Activated CD4-positive, alpha-beta T cell treated with anti-CD3 and anti-CD28 coated beads for 36 hours (primary cell): ENCODE data around the gene CLASP1. TPM values are rescaled to one million over a fixed set of nuclear protein-coding genes. Genes with fewer than 3 reads are reported as not detected.

ENCODE experiments used
- ATAC-seq: fragments of 200-7000 bp; cut with Tn5 transposase; one replicate; pipeline ENCODE4 v1.10.0; 2021; ENCODE audit warnings: mild to moderate bottlenecking, moderate library complexity
- CTCF ChIA-PET: fragments of 350-600 bp; sonication (Branson Sonifier 250); formaldehyde crosslinking; loops from one replicate; lab custom pipeline; 2021; ENCODE audit warnings: antibody characterized with exemption; lab: Charles Lee
- POLR2A ChIA-PET: fragments of 350-600 bp; sonication (Branson Sonifier 250); formaldehyde crosslinking; loops from one replicate; lab custom pipeline; 2021; ENCODE audit warnings: antibody characterized with exemption, inconsistent platforms; lab: Charles Lee
- DNase-seq: peaks from one replicate; pipeline ENCODE4 v3.0.0-alpha.2; 2020
- H3K27ac Mint-ChIP-seq: one replicate; pipeline ENCODE4 v1.8.0; 2021; ENCODE audit warnings: mixed read lengths
- H3K27me3 Mint-ChIP-seq: one replicate; pipeline ENCODE4 v1.8.0; 2021; ENCODE audit warnings: mixed read lengths
- H3K36me3 Mint-ChIP-seq: one replicate; pipeline ENCODE4 v1.8.0; 2021; ENCODE audit warnings: low read depth, mixed read lengths
- H3K4me1 Mint-ChIP-seq: one replicate; pipeline ENCODE4 v1.8.0; 2021; ENCODE audit warnings: mixed read lengths
- H3K4me3 Mint-ChIP-seq: one replicate; pipeline ENCODE4 v1.8.0; 2021; ENCODE audit warnings: mild to moderate bottlenecking, moderate library complexity, mixed read lengths
- H3K9me3 Mint-ChIP-seq: one replicate; pipeline ENCODE4 v1.8.0; 2021; ENCODE audit warnings: low read depth, mixed read lengths
- intact Hi-C, 2 experiments: fragments of 100-400 bp; cut with DNase I in 1 of 2; cut with micrococcal nuclease in 1 of 2; formaldehyde crosslinking; loops; one replicate each; pipeline versions ENCODE4 v1.14.2 to v1.15.1; 2022 to 2024; cut with DNase I, micrococcal nuclease
- total RNA-seq, 2 experiments: library from RNA; stranded (reverse); gene quantifications; one replicate each; pipeline ENCODE4 v1.2.3, GENCODE V29; 2021

Gene CLASP1
- total RNA-seq, 2 experiments from 2014 or later: 56.8 to 75.6 TPM

DNA sequence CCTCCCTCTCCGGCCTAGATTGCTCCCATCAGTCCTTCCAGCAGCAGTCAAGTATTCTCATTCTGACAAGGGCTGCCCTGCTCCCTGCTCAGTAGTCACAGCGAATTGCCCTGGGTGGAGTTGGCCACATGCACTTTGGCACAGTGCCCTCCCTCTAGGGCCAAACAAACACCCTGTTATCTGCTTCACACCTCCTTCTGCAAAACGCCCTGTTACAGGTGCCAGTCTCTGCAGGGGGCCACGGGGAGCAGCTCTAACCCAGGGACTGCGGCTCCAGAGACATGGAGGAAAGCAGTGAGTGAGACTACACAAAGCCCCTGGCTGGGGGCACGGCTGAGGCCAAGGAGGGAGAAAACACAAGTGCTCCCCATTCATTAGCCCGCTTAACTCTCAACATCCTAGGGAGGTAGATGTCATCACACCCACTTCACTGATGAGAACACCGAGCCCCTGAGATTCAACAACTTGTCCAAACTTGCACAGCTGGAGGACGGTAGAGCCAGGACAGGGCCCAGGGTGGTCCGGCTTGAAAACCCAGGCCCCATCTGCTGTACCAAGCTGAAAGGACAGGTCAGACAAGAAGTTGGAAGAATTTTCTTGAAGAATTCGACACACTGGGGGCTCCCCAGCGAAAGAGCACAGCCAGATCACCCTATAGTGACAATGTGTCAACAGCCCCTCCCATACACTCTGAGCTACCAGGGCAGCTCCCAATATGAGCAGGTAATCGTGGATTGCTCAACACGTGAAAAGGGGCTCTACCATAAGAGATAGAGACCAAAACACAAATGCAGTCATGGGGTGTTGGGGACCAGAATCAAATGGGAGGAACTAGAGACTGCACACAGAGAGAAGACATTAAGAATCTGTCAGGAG, 355.6 kb downstream of the CLASP1 start:
- ATAC-seq: no peak
- no peaks in the 10 kb centered on the region for H3K9me3 Mint-ChIP-seq
- H3K36me3 Mint-ChIP-seq: no peaks in the 10 kb centered on the region
- H3K4me3 Mint-ChIP-seq: no peak overlapping the region
- POLR2A ChIA-PET: no interaction called here
- DNase-seq: no peak
- no peaks in the 10 kb centered on the region for H3K4me1 Mint-ChIP-seq
- no peaks in the 10 kb centered on the region for H3K27me3 Mint-ChIP-seq
- CTCF ChIA-PET: no interaction called here
- no peak overlapping the region for H3K27ac Mint-ChIP-seq
- intact Hi-C loops: no loop called here

DNA sequence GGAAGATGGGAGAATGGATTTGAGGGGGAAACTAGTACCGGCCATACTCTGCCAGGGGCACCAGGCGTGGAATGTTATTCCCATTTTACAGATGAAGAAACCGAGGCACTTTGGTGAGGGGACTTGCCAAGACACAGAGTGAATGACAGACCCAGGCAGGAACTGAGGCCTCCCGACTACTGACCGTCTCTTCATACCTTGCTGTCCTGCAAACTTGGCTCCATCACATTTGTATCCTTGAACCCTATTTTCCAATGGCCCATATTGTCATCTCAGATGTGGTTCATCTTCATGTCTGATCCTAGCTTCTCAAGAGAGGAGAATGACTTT, 358.0 kb downstream of the CLASP1 start:
- DNase-seq: no peak
- intact Hi-C loops: no loop called here
- H3K36me3 Mint-ChIP-seq: no peaks in the 10 kb centered on the region
- ATAC-seq: no peak
- H3K27me3 Mint-ChIP-seq: peaks cover 11% of the 10 kb centered on the region
- H3K27ac Mint-ChIP-seq: no peak overlapping the region
- no peaks in the 10 kb centered on the region for H3K4me1 Mint-ChIP-seq
- ChIA-PET CTCF (interaction anchor here (0.5 kb wide), 1 partner anchor 31 kb away, joined by 3 read pairs; no protein-coding TSS in a partner anchor), POLR2A (no interaction called here)
- no peaks in the 10 kb centered on the region for H3K9me3 Mint-ChIP-seq
- no peak overlapping the region for H3K4me3 Mint-ChIP-seq

GRCh38 chr2:121289271-121289670, 360.0 kb downstream of the CLASP1 start:
- no peak for DNase-seq
- CTCF ChIA-PET: interaction anchor here (0.5 kb wide), 1 partner anchor 1792 kb away, joined by 3 read pairs; no protein-coding TSS in a partner anchor
- no peaks in the 10 kb centered on the region for H3K9me3 Mint-ChIP-seq
- H3K4me1 Mint-ChIP-seq: peaks cover 4% of the 10 kb centered on the region
- no peaks in the 10 kb centered on the region for H3K36me3 Mint-ChIP-seq
- intact Hi-C loops: no loop called here
- H3K27me3 Mint-ChIP-seq: peaks cover 20% of the 10 kb centered on the region
- H3K27ac Mint-ChIP-seq: no peak overlapping the region
- ATAC-seq: no peak
- POLR2A ChIA-PET: no interaction called here
- no peak overlapping the region for H3K4me3 Mint-ChIP-seq

GRCh38 chr2:121288454-121289231, 360.6 kb downstream of the CLASP1 start:
- DNase-seq: no peak
- no peak for ATAC-seq
- H3K27me3 Mint-ChIP-seq: peaks cover 26% of the 10 kb centered on the region
- H3K36me3 Mint-ChIP-seq: no peaks in the 10 kb centered on the region
- H3K4me1 Mint-ChIP-seq: peaks cover 7% of the 10 kb centered on the region
- ChIA-PET CTCF (interaction anchor here (0.5 kb wide), 1 partner anchor 1791 kb away, joined by 3 read pairs; no protein-coding TSS in a partner anchor), POLR2A (no interaction called here)
- intact Hi-C loops: no loop called here
- no peak overlapping the region for H3K27ac Mint-ChIP-seq
- no peaks in the 10 kb centered on the region for H3K9me3 Mint-ChIP-seq
- H3K4me3 Mint-ChIP-seq: no peak overlapping the region

- ATAC-seq (no peak), DNase-seq (no peak)
- POLR2A ChIA-PET: no interaction called here
- peaks cover 7% of the 10 kb centered on the region for H3K4me1 Mint-ChIP-seq
- intact Hi-C loops: no loop called here
- no peak overlapping the region for H3K4me3 Mint-ChIP-seq
- no peaks in the 10 kb centered on the region for H3K9me3 Mint-ChIP-seq
- peaks cover 33% of the 10 kb centered on the region for H3K27me3 Mint-ChIP-seq
- CTCF ChIA-PET: no interaction called here
- H3K27ac Mint-ChIP-seq: no peak overlapping the region
- no peaks in the 10 kb centered on the region for H3K36me3 Mint-ChIP-seq
Measured at GRCh38 chr2:121287956-121288355, 361.3 kb downstream of the CLASP1 start.

Other genes starting within 250 kb of the CLASP1 start
- gene RNU4ATAC, start 118.6 kb downstream of the CLASP1 start, total RNA-seq: not detected
- gene NIFK, start 87.4 kb upstream of the CLASP1 start, total RNA-seq: 100 to 1,000 TPM; 148 to 213 TPM
- 10 to 100 TPM; 44.0 to 71.2 TPM for gene TSN, start 106.2 kb upstream of the CLASP1 start, total RNA-seq